ENCODE results near the gene CHRNA4. TPM values are rescaled to one million over a fixed set of nuclear protein-coding genes. Genes with fewer than 3 reads are reported as not detected.

CHRNA4 gene
- total and polyA plus RNA-seq, 10 of the 15 experiments (the other 5 are each of a cell fraction or from before 2014, with no cell fraction given): 0.04 to 0.41 (median 0.06) TPM; not detected in 5

GRCh38 chr20:63331741-63332400, 29.3 kb downstream of the CHRNA4 start (continued):
- no peak for TF ChIP-seq NBN (IDR thresholded peaks at IDR 0.05)
- no peak for TF ChIP-seq TCF7 (IDR thresholded peaks at IDR 0.05; ENCODE audit: borderline replicate concordance)

GRCh38 chr20:63330940-63331339, 30.2 kb downstream of the CHRNA4 start:
- Histone ChIP-seq H3K9me3 (replicated peaks; ENCODE audit: control insufficient read depth, insufficient read depth, low read length) (peaks cover 7% of the 10 kb centered on the region; the same call in 2 of the 3 replicates), H3K4me2 (ENCODE audit: control insufficient read depth, insufficient read depth) (no peak overlapping the region), H3K27ac (ENCODE audit: control insufficient read depth, insufficient read depth) (no peak overlapping the region), H3K4me1 (ENCODE audit: control insufficient read depth, insufficient read depth, low read length) (peaks cover 6% of the 10 kb centered on the region), H3K27me3 (replicated peaks in 1 of 2; ENCODE audit: control insufficient read depth in 2 of 2, insufficient read depth in 2 of 2, low read length in 1 of 2) (no peaks in the 10 kb centered on the region), H4K20me1 (ENCODE audit: control insufficient read depth, insufficient read depth) (no peaks in the 10 kb centered on the region), H2AFZ (ENCODE audit: control insufficient read depth, low read depth, low read length) (no peak overlapping the region), H3K4me3 (no peak overlapping the region), H3K36me3 (ENCODE audit: control insufficient read depth in 2 of 2, insufficient read depth in 2 of 2, low read length in 1 of 2) (no peaks in the 10 kb centered on the region), H3K9ac (ENCODE audit: control insufficient read depth, insufficient read depth, low read length) (no peak overlapping the region), H3K79me2 (ENCODE audit: control insufficient read depth, insufficient read depth, low read length) (no peaks in the 10 kb centered on the region)
- no TSS peak for BruUV-seq (replicated peaks)
- in situ Hi-C loops (cut with MboI) (no loop called here), intact Hi-C loops (cut with micrococcal nuclease; ENCODE audit: unreplicated experiment) (no loop called here)
- FAIRE-seq (no peak), ATAC-seq (no peak), DNase-seq (ENCODE audit: low read depth, low spot score) (no peak)
- ChIA-PET RAD21 (ENCODE audit: unreplicated experiment) (no interaction called here), SMC1A (ENCODE audit: uncharacterized antibody, unreplicated experiment) (no interaction called here), POLR2A (no interaction called here), CTCF (interaction anchor here (0.6 kb wide), 1 partner anchor 96 kb away, joined by 4 read pairs; no protein-coding TSS in a partner anchor)
- no peak for TF ChIP-seq MEF2B (IDR thresholded peaks at IDR 0.05; ENCODE audit: partially characterized antibody, poor library complexity, severe bottlenecking)
- no peak for TF ChIP-seq SMAD5 (IDR thresholded peaks at IDR 0.05; ENCODE audit: low read depth)
- TF ChIP-seq EED (IDR thresholded peaks at IDR 0.05; ENCODE audit: low read depth): no peak
- TF ChIP-seq CTCF (IDR thresholded peaks at IDR 0.05 in 2 of 3, conservative IDR thresholded peaks at IDR 0.05 in 1 of 3; ENCODE audit: control insufficient read depth in 2 of 3, extremely low read depth in 1 of 3, insufficient read depth in 1 of 3, low read depth in 3 of 3, low read length in 3 of 3): no peak
- TF ChIP-seq POLR2A (IDR thresholded peaks at IDR 0.05; ENCODE audit: low read depth, low read length): no peak
- TF ChIP-seq YBX1 (IDR thresholded peaks at IDR 0.05): no peak
- no peak for TF ChIP-seq NBN (IDR thresholded peaks at IDR 0.05)
- no peak for TF ChIP-seq GATAD2B (conservative IDR thresholded peaks at IDR 0.05; ENCODE audit: low read depth)
- no peak for TF ChIP-seq IRF3 (IDR thresholded peaks at IDR 0.05)
- WGBS (ENCODE audit: insufficient coverage, insufficient replicate concordance, low lambda C conversion rate, missing lambda C conversion rate): 63% methylated on average over 10 of the region's 13 CpGs
